Measurements from ENCODE around the gene C1orf52. TPM values are rescaled to one million over a fixed set of nuclear protein-coding genes. Genes with fewer than 3 reads are reported as not detected.
A peak's percentile ranks its signal among the peaks of the same experiment; 100 is the strongest.

The C1orf52 gene
- total RNA-seq, 1 experiment from 2014 or later: 51.6 TPM

GRCh38 chr1:85200463-85201339, 58.8 kb downstream of the C1orf52 start, which contains the start of gene SYDE2:
Gene SYDE2 (minus strand): TSS chr1:85201016. CDS start chr1:85200996, 20 bp downstream.
- BruUV-seq (replicated peaks): no TSS peak
- POLR2A ChIA-PET: interaction anchor here (0.7 kb wide), 1 partner anchor 70 kb away, joined by 3 read pairs; no protein-coding TSS in a partner anchor

More at GRCh38 chr1:85200463-85201339, 58.8 kb downstream of the C1orf52 start, which contains the start of gene SYDE2:
- Histone ChIP-seq H3K27me3 (ENCODE audit: control insufficient read depth, insufficient read depth, low read length) (no peaks in the 10 kb centered on the region), H3K36me3 (ENCODE audit: control insufficient read depth, insufficient read depth, low read length) (peaks cover 2% of the 10 kb centered on the region; the same call in 1 of the 2 replicates), H3K9me3 (ENCODE audit: control insufficient read depth, insufficient read depth, low read depth, low read length) (no peaks in the 10 kb centered on the region), H3K27ac (ENCODE audit: low read length) (peak within 1 kb of the TSS; percentile 90), H3K4me3 (ENCODE audit: low read depth in 2 of 2, low read length in 2 of 2) (peak within 1 kb of the TSS; percentile 78 to 81), H3K4me1 (ENCODE audit: control insufficient read depth, insufficient read depth, low read length) (peaks cover 61% of the 10 kb centered on the region)
- no peak for DNase-seq (ENCODE audit: low read depth, low spot score)
- in situ Hi-C loops (cut with HindIII; ENCODE audit: low pct_unique_long_range_greater_than_20kb, low sequenced_read_pairs) (no loop called here), intact Hi-C loops (cut with micrococcal nuclease; ENCODE audit: unreplicated experiment) (loop anchor here (2.0 kb wide), 2 partner anchors 14 to 56 kb away; no protein-coding TSS in a partner anchor)
- no peak; the same call in 1 of the 2 replicates for TF ChIP-seq CTCF (IDR thresholded peaks at IDR 0.05)
- TF ChIP-seq POLR2AphosphoS5 (IDR thresholded peaks at IDR 0.05; ENCODE audit: low read depth, low read length): no peak; the same call in none of the 2 replicates
- TF ChIP-seq REST (IDR thresholded peaks at IDR 0.05; ENCODE audit: insufficient read depth in 1 of 2, low read depth in 2 of 2, low read length in 1 of 2): peak in 1 of 2 experiments; percentile 25; a peak in 1 of 4 replicates
- peak; percentile 79; the same call in 1 of the 2 replicates for TF ChIP-seq TCF7L2 (IDR thresholded peaks at IDR 0.05; ENCODE audit: low read depth, low read length)
- TF ChIP-seq SIN3A (IDR thresholded peaks at IDR 0.05; ENCODE audit: borderline replicate concordance, insufficient read depth, low read depth, low read length): peak; percentile 83; the same call in 1 of the 2 replicates
- CTCF ChIA-PET: interaction anchor here (0.7 to 1.7 kb wide), 2 partner anchors 54 to 581 kb away, joined by 5 to 7 read pairs; no protein-coding TSS in a partner anchor
- peak; percentile 93 for ATAC-seq

Other genes with a start within 250 kb of the C1orf52 start
- gene MCOLN3, start 211.2 kb downstream of the C1orf52 start, total RNA-seq (2021; ENCODE audit: unreplicated experiment): 14.2 TPM
- gene SYDE2, start 58.6 kb downstream of the C1orf52 start, total RNA-seq (2021; ENCODE audit: unreplicated experiment): 18.2 TPM
- gene BCL10, start 17.0 kb upstream of the C1orf52 start, total RNA-seq (2021; ENCODE audit: unreplicated experiment): 69.9 TPM
- gene DDAH1, start 205.5 kb upstream of the C1orf52 start, total RNA-seq (2021; ENCODE audit: unreplicated experiment): 85.4 TPM